ENCODE results near the gene ECHDC3. TPM values are rescaled to one million over a fixed set of nuclear protein-coding genes. Genes with fewer than 3 reads are reported as not detected.
A peak's percentile ranks its signal among the peaks of the same experiment; 100 is the strongest.

Gene ECHDC3
- total and polyA plus RNA-seq, 10 of the 15 experiments (the other 5 are each of a cell fraction or from before 2014, with no cell fraction given): 0.16 to 10.0 (median 6.0) TPM

DNA sequence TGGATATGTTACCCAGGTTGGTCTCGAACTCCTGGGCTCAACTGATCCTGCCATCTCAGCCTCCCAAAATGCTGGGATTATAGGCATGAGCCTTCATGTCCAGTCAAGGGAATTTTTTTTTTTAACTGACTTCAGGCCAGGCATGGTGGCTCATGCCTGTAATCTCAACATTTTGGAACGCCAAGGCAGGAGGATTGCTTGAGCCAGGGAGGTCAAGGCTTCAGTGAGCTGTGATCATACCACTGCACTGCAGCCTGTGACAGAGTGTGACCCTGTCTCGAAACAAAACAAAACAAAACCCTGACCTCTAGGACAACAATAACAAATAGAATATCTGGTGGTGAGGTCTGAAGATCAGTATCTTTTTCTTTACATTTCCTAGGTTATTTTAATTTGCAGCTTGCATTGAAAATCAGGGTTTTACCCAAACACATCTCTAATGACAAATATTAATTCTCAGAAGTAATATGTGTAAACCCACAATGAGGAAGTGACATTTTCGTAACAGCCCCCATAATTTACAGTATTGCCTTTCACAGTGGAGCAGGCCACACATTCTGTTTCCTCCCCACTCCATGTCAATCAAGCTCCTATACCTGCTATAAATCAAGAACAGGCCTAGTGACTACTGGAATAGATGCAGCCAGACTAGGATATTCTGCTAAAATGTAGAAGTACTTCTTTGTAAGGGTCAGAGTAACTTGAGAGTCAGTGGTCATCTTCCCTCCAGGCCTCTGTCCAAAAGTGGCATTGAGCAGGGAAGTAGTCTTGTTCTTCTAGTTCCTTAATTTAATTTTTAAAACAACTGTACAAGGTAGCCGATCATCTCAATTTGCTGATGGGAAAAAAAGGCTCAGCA, 43.3 kb upstream of the ECHDC3 start (continued):
- TF ChIP-seq EP300 (IDR thresholded peaks at IDR 0.05; ENCODE audit: borderline replicate concordance in 1 of 2, control insufficient read depth in 1 of 2, low read depth in 2 of 2, low read length in 2 of 2) (peak in 1 of 2 experiments; percentile 88; a peak in 2 of 4 replicates), EGR1 (IDR thresholded peaks at IDR 0.05; ENCODE audit: borderline replicate concordance in 1 of 2, low read depth in 2 of 2, low read length in 2 of 2) (no peak), BACH1 (IDR thresholded peaks at IDR 0.05; ENCODE audit: borderline replicate concordance) (no peak), USF1 (IDR thresholded peaks at IDR 0.05; ENCODE audit: borderline replicate concordance, extremely low read length, insufficient read depth, low read depth, low read length) (no peak), ZBED1 (IDR thresholded peaks at IDR 0.05; ENCODE audit: borderline replicate concordance) (no peak), LARP7 (IDR thresholded peaks at IDR 0.05) (no peak), MEF2B (IDR thresholded peaks at IDR 0.05; ENCODE audit: partially characterized antibody, poor library complexity, severe bottlenecking) (peak; percentile 59), ZNF24 (IDR thresholded peaks at IDR 0.05) (0 out of 2 replicates have a peak, but pooled peaks have one; percentile 11), NBN (IDR thresholded peaks at IDR 0.05) (peak; percentile 69), SPI1 (IDR thresholded peaks at IDR 0.05; ENCODE audit: borderline replicate concordance, insufficient read depth, low read depth, low read length) (peak; percentile 97), POLR2AphosphoS2 (IDR thresholded peaks at IDR 0.05; ENCODE audit: low read depth, low read length) (no peak), SUZ12 (IDR thresholded peaks at IDR 0.05; ENCODE audit: unreplicated experiment) (no peak), IRF3 (IDR thresholded peaks at IDR 0.05) (no peak)
- TF ChIP-seq, protein P1, sequence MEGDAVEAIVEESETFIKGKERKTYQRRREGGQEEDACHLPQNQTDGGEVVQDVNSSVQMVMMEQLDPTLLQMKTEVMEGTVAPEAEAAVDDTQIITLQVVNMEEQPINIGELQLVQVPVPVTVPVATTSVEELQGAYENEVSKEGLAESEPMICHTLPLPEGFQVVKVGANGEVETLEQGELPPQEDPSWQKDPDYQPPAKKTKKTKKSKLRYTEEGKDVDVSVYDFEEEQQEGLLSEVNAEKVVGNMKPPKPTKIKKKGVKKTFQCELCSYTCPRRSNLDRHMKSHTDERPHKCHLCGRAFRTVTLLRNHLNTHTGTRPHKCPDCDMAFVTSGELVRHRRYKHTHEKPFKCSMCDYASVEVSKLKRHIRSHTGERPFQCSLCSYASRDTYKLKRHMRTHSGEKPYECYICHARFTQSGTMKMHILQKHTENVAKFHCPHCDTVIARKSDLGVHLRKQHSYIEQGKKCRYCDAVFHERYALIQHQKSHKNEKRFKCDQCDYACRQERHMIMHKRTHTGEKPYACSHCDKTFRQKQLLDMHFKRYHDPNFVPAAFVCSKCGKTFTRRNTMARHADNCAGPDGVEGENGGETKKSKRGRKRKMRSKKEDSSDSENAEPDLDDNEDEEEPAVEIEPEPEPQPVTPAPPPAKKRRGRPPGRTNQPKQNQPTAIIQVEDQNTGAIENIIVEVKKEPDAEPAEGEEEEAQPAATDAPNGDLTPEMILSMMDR (IDR thresholded peaks at IDR 0.05 in 2 of 3, conservative IDR thresholded peaks at IDR 0.05 in 1 of 3; ENCODE audit: control insufficient read depth in 2 of 3, extremely low read depth in 1 of 3, insufficient read depth in 1 of 3, low read depth in 3 of 3, low read length in 3 of 3): no peak
- TF ChIP-seq, protein P2, sequence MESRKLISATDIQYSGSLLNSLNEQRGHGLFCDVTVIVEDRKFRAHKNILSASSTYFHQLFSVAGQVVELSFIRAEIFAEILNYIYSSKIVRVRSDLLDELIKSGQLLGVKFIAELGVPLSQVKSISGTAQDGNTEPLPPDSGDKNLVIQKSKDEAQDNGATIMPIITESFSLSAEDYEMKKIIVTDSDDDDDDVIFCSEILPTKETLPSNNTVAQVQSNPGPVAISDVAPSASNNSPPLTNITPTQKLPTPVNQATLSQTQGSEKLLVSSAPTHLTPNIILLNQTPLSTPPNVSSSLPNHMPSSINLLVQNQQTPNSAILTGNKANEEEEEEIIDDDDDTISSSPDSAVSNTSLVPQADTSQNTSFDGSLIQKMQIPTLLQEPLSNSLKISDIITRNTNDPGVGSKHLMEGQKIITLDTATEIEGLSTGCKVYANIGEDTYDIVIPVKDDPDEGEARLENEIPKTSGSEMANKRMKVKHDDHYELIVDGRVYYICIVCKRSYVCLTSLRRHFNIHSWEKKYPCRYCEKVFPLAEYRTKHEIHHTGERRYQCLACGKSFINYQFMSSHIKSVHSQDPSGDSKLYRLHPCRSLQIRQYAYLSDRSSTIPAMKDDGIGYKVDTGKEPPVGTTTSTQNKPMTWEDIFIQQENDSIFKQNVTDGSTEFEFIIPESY (IDR thresholded peaks at IDR 0.05): no peak
- TF ChIP-seq, protein P3, sequence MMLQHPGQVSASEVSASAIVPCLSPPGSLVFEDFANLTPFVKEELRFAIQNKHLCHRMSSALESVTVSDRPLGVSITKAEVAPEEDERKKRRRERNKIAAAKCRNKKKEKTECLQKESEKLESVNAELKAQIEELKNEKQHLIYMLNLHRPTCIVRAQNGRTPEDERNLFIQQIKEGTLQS (IDR thresholded peaks at IDR 0.05; ENCODE audit: borderline replicate concordance, extremely low read depth, low read depth, low read length): no peak
- TF ChIP-seq, protein P4, sequence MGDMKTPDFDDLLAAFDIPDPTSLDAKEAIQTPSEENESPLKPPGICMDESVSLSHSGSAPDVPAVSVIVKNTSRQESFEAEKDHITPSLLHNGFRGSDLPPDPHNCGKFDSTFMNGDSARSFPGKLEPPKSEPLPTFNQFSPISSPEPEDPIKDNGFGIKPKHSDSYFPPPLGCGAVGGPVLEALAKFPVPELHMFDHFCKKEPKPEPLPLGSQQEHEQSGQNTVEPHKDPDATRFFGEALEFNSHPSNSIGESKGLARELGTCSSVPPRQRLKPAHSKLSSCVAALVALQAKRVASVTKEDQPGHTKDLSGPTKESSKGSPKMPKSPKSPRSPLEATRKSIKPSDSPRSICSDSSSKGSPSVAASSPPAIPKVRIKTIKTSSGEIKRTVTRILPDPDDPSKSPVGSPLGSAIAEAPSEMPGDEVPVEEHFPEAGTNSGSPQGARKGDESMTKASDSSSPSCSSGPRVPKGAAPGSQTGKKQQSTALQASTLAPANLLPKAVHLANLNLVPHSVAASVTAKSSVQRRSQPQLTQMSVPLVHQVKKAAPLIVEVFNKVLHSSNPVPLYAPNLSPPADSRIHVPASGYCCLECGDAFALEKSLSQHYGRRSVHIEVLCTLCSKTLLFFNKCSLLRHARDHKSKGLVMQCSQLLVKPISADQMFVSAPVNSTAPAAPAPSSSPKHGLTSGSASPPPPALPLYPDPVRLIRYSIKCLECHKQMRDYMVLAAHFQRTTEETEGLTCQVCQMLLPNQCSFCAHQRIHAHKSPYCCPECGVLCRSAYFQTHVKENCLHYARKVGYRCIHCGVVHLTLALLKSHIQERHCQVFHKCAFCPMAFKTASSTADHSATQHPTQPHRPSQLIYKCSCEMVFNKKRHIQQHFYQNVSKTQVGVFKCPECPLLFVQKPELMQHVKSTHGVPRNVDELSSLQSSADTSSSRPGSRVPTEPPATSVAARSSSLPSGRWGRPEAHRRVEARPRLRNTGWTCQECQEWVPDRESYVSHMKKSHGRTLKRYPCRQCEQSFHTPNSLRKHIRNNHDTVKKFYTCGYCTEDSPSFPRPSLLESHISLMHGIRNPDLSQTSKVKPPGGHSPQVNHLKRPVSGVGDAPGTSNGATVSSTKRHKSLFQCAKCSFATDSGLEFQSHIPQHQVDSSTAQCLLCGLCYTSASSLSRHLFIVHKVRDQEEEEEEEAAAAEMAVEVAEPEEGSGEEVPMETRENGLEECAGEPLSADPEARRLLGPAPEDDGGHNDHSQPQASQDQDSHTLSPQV (IDR thresholded peaks at IDR 0.05): no peak
